Neuron (in vitro differentiated cells): ENCODE results near the gene SLBP.
"Not testable (repeated sequence)": the region's sequence is repeated elsewhere in the genome, so short reads cannot be mapped to it uniquely, and the experiment has no call there.

ENCODE experiments used
- H2AFZ ChIP-seq: one replicate; pipeline ENCODE4 v1.6.1; 2013; ENCODE audit warnings: low read depth, mild to moderate bottlenecking, inconsistent platforms, low read length, moderate library complexity
- H3K27me3 ChIP-seq: one replicate; pipeline ENCODE4 v1.6.1; 2013; ENCODE audit warnings: low read length; ENCODE audit not compliant: insufficient read depth
- H3K36me3 ChIP-seq: one replicate; pipeline ENCODE4 v1.6.1; 2013; ENCODE audit warnings: low read length; ENCODE audit not compliant: insufficient read depth
- H3K4me1 ChIP-seq: one replicate; pipeline ENCODE4 v1.6.1; 2013; ENCODE audit warnings: low read length; ENCODE audit not compliant: insufficient read depth
- H3K4me3 ChIP-seq: 2 replicates; pipeline ENCODE4 v1.5.1; 2013; ENCODE audit warnings: mild to moderate bottlenecking, low read length, moderate library complexity
- H3K9me3 ChIP-seq: one replicate; pipeline ENCODE4 v1.6.1; 2013; ENCODE audit warnings: low read length

The SLBP gene

DNA sequence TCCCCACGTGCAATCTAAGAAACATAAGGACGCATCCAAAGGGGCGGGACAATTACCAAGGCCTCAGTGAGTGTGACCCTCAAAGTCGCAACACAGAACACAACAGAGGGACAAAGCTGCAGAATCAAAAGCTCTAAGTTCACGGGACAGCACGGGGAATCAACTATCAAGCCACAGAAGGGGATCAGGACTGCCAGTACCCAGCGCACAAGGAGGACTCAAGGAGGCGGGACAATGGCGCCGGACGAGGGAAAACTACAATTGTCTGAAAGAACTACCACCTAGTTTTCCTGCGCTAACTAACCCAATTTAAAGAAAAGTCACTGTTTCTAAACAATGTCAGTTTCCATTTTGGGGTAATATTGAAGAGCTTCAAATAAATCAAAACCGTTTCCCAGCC is 29.3 kb downstream of the SLBP start:
- Histone ChIP-seq H3K4me1 (no peaks in the 10 kb centered on the region), H3K4me3 (no peak overlapping the region), H2AFZ (no peak overlapping the region), H3K9me3 (peaks cover 5% of the 10 kb centered on the region), H3K27me3 (peaks cover 16% of the 10 kb centered on the region), H3K36me3 (no peaks in the 10 kb centered on the region)

GRCh38 chr4:1678244-1678643 is 33.9 kb downstream of the SLBP start:
- Histone ChIP-seq H3K27me3 (peaks cover 17% of the 10 kb centered on the region), H3K9me3 (peaks cover 2% of the 10 kb centered on the region)

DNA sequence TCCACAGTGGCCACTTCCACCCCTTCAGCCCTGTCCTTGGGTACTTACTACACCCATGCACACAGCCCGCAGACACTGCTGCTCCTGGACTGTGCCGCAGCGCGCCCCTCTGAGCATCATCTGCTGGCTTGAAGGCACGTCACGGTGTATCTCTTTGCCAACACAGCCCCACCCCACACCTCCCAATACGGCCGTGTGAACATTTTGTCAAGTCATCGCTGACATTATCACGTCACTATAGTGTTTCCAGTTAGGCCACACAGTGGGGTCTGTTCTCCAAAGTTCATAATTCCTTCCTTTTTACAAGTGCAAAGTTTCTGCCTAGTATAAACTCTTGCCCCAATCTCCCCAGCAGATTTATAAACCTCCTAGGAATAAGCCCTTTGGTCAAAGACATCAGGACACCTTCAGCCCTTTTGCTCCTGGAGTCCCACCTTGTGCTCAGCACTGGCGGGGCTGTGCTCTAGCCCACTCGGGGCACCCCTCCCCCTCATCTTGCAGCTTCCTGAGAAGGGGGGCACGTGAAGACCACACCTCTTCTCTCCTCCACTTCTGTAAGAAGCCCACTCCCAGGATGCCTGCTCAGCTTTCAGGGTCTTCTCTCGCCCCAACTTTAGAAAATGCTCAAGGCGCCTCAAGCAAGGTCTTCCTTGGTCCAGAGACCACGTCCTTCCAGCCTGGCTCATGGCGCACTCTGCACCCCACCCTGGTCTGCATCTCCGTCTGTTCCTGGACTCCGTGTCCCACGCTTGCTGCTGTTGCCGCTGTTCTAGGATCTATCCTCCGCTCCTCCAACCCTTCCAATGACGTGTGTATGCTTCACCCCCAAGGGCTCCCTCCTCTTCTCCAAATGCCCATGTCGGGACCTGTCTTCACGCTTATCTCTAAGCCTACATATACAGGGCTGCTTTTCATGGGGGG is 35.3 kb downstream of the SLBP start:
- no peak overlapping the region for H3K4me3 ChIP-seq
- H3K9me3 ChIP-seq, result no peaks in the 10 kb centered on the region
- no peaks in the 10 kb centered on the region for H3K4me1 ChIP-seq
- no peak overlapping the region for H2AFZ ChIP-seq
- H3K36me3 ChIP-seq, result no peaks in the 10 kb centered on the region
- H3K27me3 ChIP-seq, result peaks cover 10% of the 10 kb centered on the region

More at GRCh38 chr4:1678244-1678643, 33.9 kb downstream of the SLBP start:
- Histone ChIP-seq H3K4me1 (no peaks in the 10 kb centered on the region), H3K36me3 (no peaks in the 10 kb centered on the region), H2AFZ (no peak overlapping the region), H3K4me3 (no peak overlapping the region)

- no peaks in the 10 kb centered on the region for H3K36me3 ChIP-seq
- H2AFZ ChIP-seq, result no peak overlapping the region
- no peaks in the 10 kb centered on the region for H3K4me1 ChIP-seq
- H3K27me3 ChIP-seq, result peaks cover 8% of the 10 kb centered on the region
- no peak overlapping the region for H3K4me3 ChIP-seq
- H3K9me3 ChIP-seq, result no peaks in the 10 kb centered on the region
Measured at GRCh38 chr4:1675802-1676137, 36.3 kb downstream of the SLBP start.

DNA sequence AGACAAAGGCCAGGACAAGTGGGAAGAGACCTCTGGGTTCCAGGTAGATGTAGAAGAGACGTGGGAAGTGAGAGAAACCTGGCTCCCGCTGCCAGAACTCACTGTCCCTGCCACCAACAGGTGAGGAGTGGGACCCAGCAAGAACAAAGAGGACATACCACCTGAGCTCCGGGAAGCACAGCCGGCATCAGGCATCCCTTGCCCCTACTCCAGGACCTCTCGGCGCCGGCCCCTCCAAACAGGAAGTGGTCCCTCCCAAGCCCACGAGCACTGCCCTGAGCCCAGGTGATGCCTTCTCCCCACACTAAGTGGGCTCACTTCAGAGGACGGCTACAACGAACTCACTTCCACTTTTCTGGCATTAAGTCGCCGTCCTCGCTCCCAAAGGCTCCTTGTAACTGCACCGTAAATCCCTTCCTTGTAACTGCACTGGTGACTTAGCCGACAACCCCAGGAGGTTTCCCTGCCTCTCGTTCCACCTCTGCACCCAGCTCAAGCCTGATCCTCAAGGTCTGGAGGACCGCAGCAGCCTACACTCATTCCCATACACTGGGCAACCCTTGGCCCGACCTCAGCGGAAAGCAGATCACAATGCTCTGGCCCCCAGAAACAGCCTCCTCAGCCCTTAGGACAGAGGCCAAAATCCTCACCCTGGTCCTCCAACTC is 36.9 kb downstream of the SLBP start:
- no peak overlapping the region for H2AFZ ChIP-seq
- no peaks in the 10 kb centered on the region for H3K9me3 ChIP-seq
- H3K36me3 ChIP-seq, result no peaks in the 10 kb centered on the region
- H3K4me1 ChIP-seq, result no peaks in the 10 kb centered on the region
- H3K4me3 ChIP-seq, result no peak overlapping the region
- H3K27me3 ChIP-seq, result peaks cover 8% of the 10 kb centered on the region

- Histone ChIP-seq H3K27me3 (peaks cover 8% of the 10 kb centered on the region), H3K4me1 (no peaks in the 10 kb centered on the region), H3K9me3 (no peaks in the 10 kb centered on the region), H3K4me3 (no peak overlapping the region), H2AFZ (no peak overlapping the region), H3K36me3 (no peaks in the 10 kb centered on the region)
Measured at GRCh38 chr4:1674682-1675081, 37.4 kb downstream of the SLBP start.

- no peak overlapping the region for H2AFZ ChIP-seq
- H3K36me3 ChIP-seq, result no peaks in the 10 kb centered on the region
- no peak overlapping the region for H3K4me3 ChIP-seq
- no peaks in the 10 kb centered on the region for H3K9me3 ChIP-seq
- no peaks in the 10 kb centered on the region for H3K4me1 ChIP-seq
- peaks cover 8% of the 10 kb centered on the region for H3K27me3 ChIP-seq
Measured at GRCh38 chr4:1673671-1674070, 38.4 kb downstream of the SLBP start.

GRCh38 chr4:1671011-1671410 is 41.1 kb downstream of the SLBP start:
- H3K4me1 ChIP-seq, H3K9me3 ChIP-seq, H3K4me3 ChIP-seq: not testable (repeated sequence)

GRCh38 chr4:1670279-1670678 is 41.8 kb downstream of the SLBP start:
- Histone ChIP-seq H3K9me3 (no peaks in the 10 kb centered on the region), H2AFZ (no peak overlapping the region), H3K4me1 (no peaks in the 10 kb centered on the region), H3K27me3 (peaks cover 4% of the 10 kb centered on the region), H3K4me3 (no peak overlapping the region), H3K36me3 (no peaks in the 10 kb centered on the region)

More at GRCh38 chr4:1671011-1671410, 41.1 kb downstream of the SLBP start:
- not testable (repeated sequence) for H3K36me3 ChIP-seq, H2AFZ ChIP-seq, H3K27me3 ChIP-seq

DNA sequence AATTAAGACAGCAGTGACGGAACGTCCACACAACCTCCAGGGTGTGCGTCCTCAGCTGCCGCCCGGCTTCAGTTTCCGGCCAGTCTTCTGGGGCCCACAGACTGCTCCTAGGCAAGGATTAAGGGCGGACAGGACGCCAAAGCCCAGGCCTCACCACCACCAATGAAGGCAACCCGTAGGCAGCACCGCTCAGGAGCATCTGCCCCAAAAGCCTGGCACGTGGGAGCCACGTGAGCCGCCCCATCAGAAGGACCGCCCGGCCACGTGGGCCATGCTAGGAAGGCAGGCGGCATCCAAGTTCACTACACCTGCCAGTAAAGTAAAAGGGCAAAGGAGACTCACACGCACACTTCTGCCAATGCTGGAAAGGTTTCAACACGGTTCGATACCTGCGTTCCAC is 42.3 kb downstream of the SLBP start:
- H2AFZ ChIP-seq, result no peak overlapping the region
- peaks cover 2% of the 10 kb centered on the region for H3K27me3 ChIP-seq
- no peaks in the 10 kb centered on the region for H3K4me1 ChIP-seq

GRCh38 chr4:1669270-1669669 is 42.8 kb downstream of the SLBP start:
- no peak overlapping the region for H3K4me3 ChIP-seq
- no peaks in the 10 kb centered on the region for H3K9me3 ChIP-seq
- H3K27me3 ChIP-seq, result no peaks in the 10 kb centered on the region
- no peak overlapping the region for H2AFZ ChIP-seq
- no peaks in the 10 kb centered on the region for H3K4me1 ChIP-seq
- no peaks in the 10 kb centered on the region for H3K36me3 ChIP-seq

More for the DNA sequence above, 42.3 kb downstream of the SLBP start:
- Histone ChIP-seq H3K4me3 (no peak overlapping the region), H3K36me3 (no peaks in the 10 kb centered on the region), H3K9me3 (no peaks in the 10 kb centered on the region)

DNA sequence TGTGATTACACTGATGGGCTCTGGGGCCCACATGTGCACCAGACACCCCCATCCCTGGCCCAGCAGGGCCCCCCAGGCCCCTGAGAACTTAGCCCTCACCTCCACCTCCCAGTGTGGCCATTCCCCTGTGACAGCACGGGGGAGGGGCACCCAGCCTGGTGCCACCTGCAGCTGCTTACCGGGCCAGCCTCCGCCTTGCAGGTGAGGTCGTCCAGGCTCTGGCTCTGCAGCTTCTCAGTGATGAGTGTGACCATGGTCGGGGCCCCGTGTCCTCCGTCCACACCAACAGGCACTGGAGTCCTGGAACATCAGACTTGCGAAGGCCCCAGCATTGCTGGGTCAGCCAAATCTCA is 43.7 kb downstream of the SLBP start:
- Histone ChIP-seq H2AFZ (no peak overlapping the region), H3K36me3 (no peaks in the 10 kb centered on the region), H3K9me3 (no peaks in the 10 kb centered on the region), H3K27me3 (no peaks in the 10 kb centered on the region), H3K4me1 (no peaks in the 10 kb centered on the region), H3K4me3 (no peak overlapping the region)

- H2AFZ ChIP-seq, result no peak overlapping the region
- H3K36me3 ChIP-seq, result no peaks in the 10 kb centered on the region
- no peaks in the 10 kb centered on the region for H3K4me1 ChIP-seq
- no peaks in the 10 kb centered on the region for H3K27me3 ChIP-seq
- no peak overlapping the region for H3K4me3 ChIP-seq
- H3K9me3 ChIP-seq, result no peaks in the 10 kb centered on the region
Measured at GRCh38 chr4:1667273-1667672, 44.8 kb downstream of the SLBP start.
